ENCODE measurements around the gene SLC26A6.

The SLC26A6 gene

GRCh38 chr3:48661501-48662144, 26.4 kb upstream of the SLC26A6 start:
- DNase-seq, result no peak

- DNase-seq, result no peak
Measured at GRCh38 chr3:48660800-48661400, 25.6 kb upstream of the SLC26A6 start.

GRCh38 chr3:48656841-48657281, 21.6 kb upstream of the SLC26A6 start:
- DNase-seq, result no peak

- DNase-seq, result no peak
Measured at GRCh38 chr3:48656061-48656840, 21.0 kb upstream of the SLC26A6 start.

- DNase-seq, result no peak
Measured at GRCh38 chr3:48655606-48656005, 20.3 kb upstream of the SLC26A6 start.

GRCh38 chr3:48655063-48655462, 19.8 kb upstream of the SLC26A6 start:
- no peak for DNase-seq

DNA sequence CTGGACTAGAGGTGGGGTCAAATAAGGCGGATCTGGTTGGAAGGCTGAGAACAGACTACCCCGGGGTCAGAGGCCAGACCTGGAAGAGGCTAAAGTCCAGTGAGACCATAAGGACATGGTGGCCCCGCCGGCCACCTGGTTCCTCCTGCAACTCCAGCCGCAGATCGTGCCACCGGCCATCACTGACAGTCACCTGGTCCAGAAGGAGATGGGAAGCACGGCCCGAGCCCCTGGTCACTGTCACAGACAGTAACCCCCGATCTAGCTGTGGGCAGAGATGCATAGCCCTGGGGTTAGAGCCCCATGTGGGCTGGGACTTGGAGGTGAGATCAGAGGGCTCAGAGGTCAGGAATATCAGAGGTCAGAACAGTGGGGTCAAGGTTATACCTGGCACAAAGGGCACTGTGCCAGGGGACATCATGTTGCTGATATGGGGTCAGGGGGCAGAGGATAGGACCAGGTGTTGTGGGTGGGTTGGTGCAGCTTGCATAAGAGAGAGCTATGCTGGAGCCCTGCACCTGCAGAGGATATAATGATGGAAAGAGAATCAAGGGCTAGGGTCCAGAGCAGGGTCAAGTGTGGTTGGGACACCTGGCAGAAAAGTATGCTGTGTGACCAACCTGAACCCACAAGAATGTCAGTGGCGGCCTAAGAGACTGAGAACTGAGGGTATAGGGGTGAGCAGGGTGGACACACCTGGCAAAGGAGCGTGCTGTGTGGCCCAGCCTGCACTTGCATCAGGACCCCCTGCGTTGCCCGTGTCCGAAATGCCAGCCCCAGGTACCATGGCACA, 17.9 kb upstream of the SLC26A6 start:
- DNase-seq, result no peak

- no peak for DNase-seq
Measured at GRCh38 chr3:48651771-48652170, 16.5 kb upstream of the SLC26A6 start.

GRCh38 chr3:48650723-48651122, 15.5 kb upstream of the SLC26A6 start:
- DNase-seq, result no peak

GRCh38 chr3:48648188-48648850, 13.1 kb upstream of the SLC26A6 start:
- DNase-seq, result no peak

DNA sequence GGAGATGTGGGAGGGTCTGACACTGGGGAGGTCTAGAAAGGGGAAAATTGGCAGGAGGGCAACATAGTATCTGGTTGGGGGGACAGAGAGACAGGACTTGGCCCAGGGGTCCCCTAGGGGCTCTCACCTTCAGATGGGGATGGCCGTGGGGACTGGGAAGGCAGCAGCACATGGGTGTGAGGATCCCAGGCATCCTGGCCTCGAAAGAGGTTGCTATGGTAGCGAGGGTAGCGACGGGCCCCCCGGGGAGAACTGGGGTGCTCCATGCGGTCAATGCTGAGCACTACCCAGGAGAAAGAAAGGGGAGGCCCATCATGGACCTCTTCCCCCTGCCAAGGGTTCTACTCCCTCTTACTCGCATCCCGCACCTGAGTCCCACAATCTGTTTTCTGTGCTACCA, 12.5 kb upstream of the SLC26A6 start:
- DNase-seq, result no peak

DNA sequence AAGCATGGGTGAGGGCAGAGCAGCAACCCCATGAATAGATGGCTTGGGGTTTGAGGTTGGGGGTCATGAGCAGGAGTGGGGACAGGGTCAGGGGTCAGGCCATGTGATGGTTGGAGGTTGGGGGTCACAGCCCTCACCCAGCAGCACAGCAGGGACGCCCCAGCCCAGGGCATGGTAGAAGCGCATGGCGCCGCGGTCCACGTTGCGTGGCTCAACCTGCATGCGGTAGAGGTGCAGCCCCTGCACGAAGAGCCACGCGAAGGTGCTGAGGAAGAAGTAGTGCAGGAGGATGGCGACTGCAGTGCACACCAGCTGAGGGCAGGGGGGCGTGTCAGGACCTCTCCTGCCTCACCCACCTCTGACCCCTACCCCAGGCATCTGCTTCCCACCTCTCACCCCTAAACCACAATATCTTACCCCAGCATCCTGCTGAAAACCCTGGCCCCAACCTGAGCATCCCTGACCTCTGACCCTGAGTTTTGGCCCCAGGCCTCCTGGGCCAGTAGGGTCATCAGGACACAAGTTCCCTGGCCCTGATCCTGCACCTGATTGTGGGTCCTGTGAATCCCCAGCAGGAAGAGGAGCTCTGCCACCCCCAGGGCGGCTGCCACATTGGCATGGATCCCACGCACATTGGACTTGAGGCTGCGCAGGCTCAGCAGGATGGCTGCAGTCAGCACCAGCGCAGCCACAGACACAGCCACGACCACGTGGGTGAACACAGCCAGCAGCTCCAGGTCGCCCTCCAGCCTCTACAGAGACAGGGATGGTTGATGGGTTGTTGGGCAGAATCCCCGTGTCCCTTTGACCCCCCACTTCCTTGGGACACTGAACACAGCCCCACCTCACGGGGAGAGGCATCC, 9.9 kb upstream of the SLC26A6 start:
- no peak for DNase-seq

DNA sequence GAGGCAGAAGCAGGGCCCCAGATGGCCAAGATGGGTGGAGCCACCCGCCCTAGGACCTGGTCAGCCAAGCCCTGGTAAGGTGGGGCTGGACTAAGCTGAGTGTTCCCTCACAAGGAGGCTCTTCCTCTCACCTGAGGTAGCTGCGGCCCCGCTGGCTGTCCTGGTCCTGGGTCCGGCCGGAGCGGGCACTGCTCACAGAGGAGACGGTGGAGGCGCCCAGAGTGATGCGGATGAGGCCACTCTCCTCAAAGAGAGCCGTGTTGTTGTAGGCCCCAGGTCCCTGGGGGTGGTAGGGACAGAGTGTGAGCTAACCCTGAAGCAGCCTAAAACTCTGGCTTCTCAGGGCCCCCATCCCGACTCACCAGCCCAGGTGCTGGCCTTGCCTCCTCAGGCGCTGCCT, 7.3 kb upstream of the SLC26A6 start:
- no peak for DNase-seq

DNA sequence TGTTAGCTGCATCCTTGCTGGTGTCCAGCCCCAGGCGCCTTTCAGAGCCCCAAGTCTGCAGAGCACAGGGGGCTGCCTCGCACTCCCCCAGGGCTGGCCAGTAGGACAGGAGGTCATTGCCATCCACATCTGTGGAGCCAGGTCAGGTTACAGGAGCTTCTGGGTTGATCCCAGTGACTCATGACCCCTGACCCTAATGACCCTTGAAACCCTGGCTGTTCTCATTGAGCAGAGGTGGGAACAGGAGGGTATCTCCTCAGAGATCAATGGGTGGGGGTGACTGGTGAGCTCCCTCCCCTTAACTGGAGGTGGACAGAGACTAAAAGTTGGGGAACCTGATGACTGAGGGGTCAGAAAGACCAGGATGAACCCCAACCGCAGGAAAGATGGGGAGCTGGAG, 6.1 kb upstream of the SLC26A6 start:
- no peak for DNase-seq

- no peak for DNase-seq
Measured at GRCh38 chr3:48639944-48640606, 4.8 kb upstream of the SLC26A6 start.

GRCh38 chr3:48637305-48637704, 2.0 kb upstream of the SLC26A6 start:
- no peak for DNase-seq

GRCh38 chr3:48636149-48636655, 941 bp upstream of the SLC26A6 start:
- DNase-seq, result no peak

- DNase-seq, result peak in 1 of 2 experiments; percentile 57
Measured at GRCh38 chr3:48634661-48635221, 520 bp downstream of the SLC26A6 start.

DNA sequence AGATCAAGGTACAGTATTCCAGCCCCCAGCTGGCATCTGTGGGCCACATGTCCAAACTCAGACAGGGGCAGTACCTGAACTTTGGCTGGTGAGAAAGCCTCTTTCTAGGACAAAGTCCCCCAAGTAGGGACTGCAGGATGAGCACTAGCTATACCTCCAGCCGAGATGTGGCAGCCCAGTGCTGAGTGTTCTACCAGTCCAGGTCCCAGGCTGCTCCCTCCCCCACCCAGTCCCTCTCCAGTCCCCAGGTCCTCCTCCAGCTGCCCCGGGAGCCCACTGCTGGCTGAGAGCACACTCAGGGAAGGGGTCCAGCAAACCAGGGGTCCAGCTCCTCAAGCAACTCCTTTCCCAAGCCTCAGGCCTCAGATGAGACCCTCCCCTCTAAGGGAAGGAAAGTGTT, 1.5 kb downstream of the SLC26A6 start:
- no peak for DNase-seq

DNA sequence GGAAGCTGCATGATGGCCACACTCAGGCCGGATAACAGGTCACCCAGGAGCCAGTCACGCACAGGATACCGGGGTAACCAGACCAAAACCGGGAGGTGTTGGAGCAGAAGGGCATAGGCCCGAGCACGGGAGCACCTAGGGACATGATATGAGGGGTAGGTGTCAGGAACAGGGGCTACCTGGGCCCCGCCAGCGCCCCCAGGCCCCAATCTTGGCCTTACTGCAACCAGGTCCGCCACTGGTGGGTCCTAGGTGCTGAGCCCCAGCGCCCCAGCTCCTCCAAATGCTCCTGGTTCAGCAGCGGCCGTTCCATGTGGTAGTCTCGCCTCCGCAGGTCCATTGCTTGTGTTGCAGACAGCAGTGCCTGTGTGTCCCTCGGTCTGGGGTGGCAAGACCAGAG, 2.0 kb downstream of the SLC26A6 start:
- DNase-seq, result no peak
